Temporal lobe (tissue), 1 donor: ENCODE results near the gene DNAJC19. TPM values are rescaled to one million over a fixed set of nuclear protein-coding genes. Genes with fewer than 3 reads are reported as not detected.

Experiments used
- total RNA-seq: library from RNA; depleted of rRNA; stranded (reverse); fragments of >200 nt; gene quantifications from one replicate; pipeline ENCODE4 v1.2.3, GENCODE V29; 2014

Gene DNAJC19
- total RNA-seq, 1 donor from 2014 or later: 26.8 TPM

Other genes starting within 250 kb of the DNAJC19 start
- 134 TPM for gene FXR1, start 77.1 kb downstream of the DNAJC19 start, total RNA-seq